Right atrium auricular region (tissue), 2 donors: Measurements from ENCODE around the gene TIMM23. TPM values are rescaled to one million over a fixed set of nuclear protein-coding genes. Genes with fewer than 3 reads are reported as not detected.
"Not testable (repeated sequence)": the region's sequence is repeated elsewhere in the genome, so short reads cannot be mapped to it uniquely, and the experiment has no call there.

ENCODE experiments used
- DNase-seq: peaks from one replicate; pipeline ENCODE4 v3.0.0-alpha.2; 2019; ENCODE audit warnings: low spot score
- H3K27ac ChIP-seq, 2 donors: fragments of 200-600 bp; sonication (generic); 1 replicate in 1 of 2; 2 replicates in 1 of 2; pipeline ENCODE4 v1.5.1; 2016 to 2019
- H3K27me3 ChIP-seq, 2 donors: fragments of 200-600 bp; sonication (generic); one replicate each; pipeline versions ENCODE4 v1.5.1 to v1.6.0; 2017 to 2019
- H3K36me3 ChIP-seq: fragments of 200-600 bp; sonication (generic); one replicate; pipeline ENCODE4 v1.5.1; 2016
- H3K4me1 ChIP-seq, 2 donors: fragments of 200-600 bp; sonication (generic); one replicate each; pipeline versions ENCODE4 v1.5.1 to v1.6.0; 2017 to 2019
- H3K4me3 ChIP-seq, 2 donors: fragments of 200-600 bp; sonication (generic); 1 replicate in 1 of 2; 2 replicates in 1 of 2; pipeline ENCODE4 v1.5.1; 2017 to 2019; ENCODE audit warnings: mild to moderate bottlenecking in 1 of 2, moderate library complexity in 1 of 2
- H3K9me3 ChIP-seq, 2 donors: fragments of 200-600 bp; sonication (generic); one replicate each; pipeline ENCODE4 v1.5.1; 2019
- CTCF ChIP-seq, 2 donors: fragments of 200-600 bp; sonication (generic); IDR thresholded peaks; one replicate each; pipeline ENCODE4 v1.5.1; 2019; ENCODE audit warnings: antibody characterized with exemption in 2 of 2
- total RNA-seq, 2 donors: library from RNA; depleted of rRNA; stranded (reverse); fragments of >200 nt; gene quantifications; one replicate each; pipeline ENCODE4 v1.1.0, GENCODE V29; 2016

The TIMM23 gene
- total RNA-seq, 2 donors from 2014 or later: 67.6 to 88.8 TPM

GRCh38 chr10:46000538-46000937, 28.2 kb downstream of the TIMM23 start:
- H3K4me1 ChIP-seq: no peaks in the 10 kb centered on the region
- no peaks in the 10 kb centered on the region for H3K27me3 ChIP-seq
- no peak for TF ChIP-seq CTCF (IDR thresholded peaks at IDR 0.05)
- H3K27ac ChIP-seq: no peak overlapping the region
- H3K4me3 ChIP-seq: no peak overlapping the region
- peaks cover 59% of the 10 kb centered on the region for H3K36me3 ChIP-seq
- DNase-seq: no peak
- no peaks in the 10 kb centered on the region for H3K9me3 ChIP-seq

- H3K36me3 ChIP-seq: peaks cover 67% of the 10 kb centered on the region
- no peak overlapping the region for H3K4me3 ChIP-seq
- no peak for TF ChIP-seq CTCF (IDR thresholded peaks at IDR 0.05)
- no peak for DNase-seq
- H3K27ac ChIP-seq: no peak overlapping the region
- H3K9me3 ChIP-seq: no peaks in the 10 kb centered on the region
- H3K4me1 ChIP-seq: no peaks in the 10 kb centered on the region
- no peaks in the 10 kb centered on the region for H3K27me3 ChIP-seq
Measured at GRCh38 chr10:46001187-46001756, 29.0 kb downstream of the TIMM23 start.

DNA sequence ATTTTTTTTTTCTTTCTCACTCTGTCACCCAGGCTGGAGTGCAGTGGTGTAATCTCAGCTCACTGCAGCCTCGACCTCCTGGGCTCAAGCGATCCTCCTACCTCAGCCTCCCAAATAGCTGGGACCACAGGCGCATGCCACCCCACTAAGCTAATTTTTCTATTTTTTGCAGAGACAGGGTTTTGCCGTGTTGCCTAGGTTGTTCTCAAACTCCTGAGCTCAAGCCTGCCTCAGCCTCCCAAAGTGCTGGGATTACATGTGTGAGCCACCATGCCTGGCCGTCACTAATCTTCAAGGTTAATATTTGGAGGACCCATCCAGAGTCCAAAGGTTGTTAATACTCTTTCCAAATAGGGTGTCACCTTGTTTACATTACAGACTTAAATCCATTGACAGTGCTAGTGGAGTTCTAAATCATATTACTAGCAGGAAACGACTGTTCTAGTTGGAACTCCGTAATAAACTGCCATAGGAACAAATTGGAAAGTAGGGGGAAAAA, 29.9 kb downstream of the TIMM23 start:
- not testable (repeated sequence) for H3K4me3 ChIP-seq, DNase-seq, H3K9me3 ChIP-seq, H3K27me3 ChIP-seq, H3K4me1 ChIP-seq, H3K27ac ChIP-seq
- peaks cover 76% of the 10 kb centered on the region for H3K36me3 ChIP-seq

GRCh38 chr10:46002916-46003693, 30.8 kb downstream of the TIMM23 start:
- Histone ChIP-seq H3K36me3 (peaks cover 76% of the 10 kb centered on the region), H3K27me3 (no peaks in the 10 kb centered on the region), H3K27ac (no peak overlapping the region), H3K9me3 (no peaks in the 10 kb centered on the region), H3K4me1 (no peaks in the 10 kb centered on the region), H3K4me3 (no peak overlapping the region)
- DNase-seq: no peak
- TF ChIP-seq CTCF (IDR thresholded peaks at IDR 0.05): no peak

GRCh38 chr10:46004963-46005362, 32.7 kb downstream of the TIMM23 start:
- DNase-seq: no peak

More at GRCh38 chr10:46004963-46005362, 32.7 kb downstream of the TIMM23 start:
- H3K4me3 ChIP-seq: no peak overlapping the region
- no peak for TF ChIP-seq CTCF (IDR thresholded peaks at IDR 0.05)
- no peak overlapping the region for H3K27ac ChIP-seq
- H3K36me3 ChIP-seq: peaks cover 82% of the 10 kb centered on the region
- no peaks in the 10 kb centered on the region for H3K4me1 ChIP-seq
- no peaks in the 10 kb centered on the region for H3K9me3 ChIP-seq
- no peaks in the 10 kb centered on the region for H3K27me3 ChIP-seq
